ENCODE data around the gene ASTN2.

- no peak for TF ChIP-seq EZH2 (IDR thresholded peaks at IDR 0.05; ENCODE audit: insufficient read depth, poor library complexity, severe bottlenecking)
- no peak for TF ChIP-seq EZH2phosphoT487 (IDR thresholded peaks at IDR 0.05; ENCODE audit: insufficient read depth, low read depth)
Observed at GRCh38 chr9:116420993-116421538, 993.8 kb downstream of the ASTN2 start.

Data from GM23248 (cell line).